Fibroblast of pulmonary artery (primary cell): ENCODE measurements around the gene LRSAM1.
A peak's percentile ranks its signal among the peaks of the same experiment; 100 is the strongest.

Source experiments
- DNase-seq: peaks from one replicate; pipeline ENCODE4 v3.0.0-alpha.2; 2010; ENCODE audit warnings: low read depth
- H3K4me3 ChIP-seq: replicated peaks from 2 replicates; pipeline ENCODE4 v1.5.1; 2011; ENCODE audit warnings: low read depth, mild to moderate bottlenecking, control low read depth, low read length, moderate library complexity
- TF ChIP-seq, protein P1 (sequence below): IDR thresholded peaks from 2 replicates; pipeline ENCODE4 v1.5.1; 2011; ENCODE audit warnings: mild to moderate bottlenecking, control low read depth, low read length, inconsistent platforms; ENCODE audit errors: missing control alignments

The LRSAM1 gene

DNA sequence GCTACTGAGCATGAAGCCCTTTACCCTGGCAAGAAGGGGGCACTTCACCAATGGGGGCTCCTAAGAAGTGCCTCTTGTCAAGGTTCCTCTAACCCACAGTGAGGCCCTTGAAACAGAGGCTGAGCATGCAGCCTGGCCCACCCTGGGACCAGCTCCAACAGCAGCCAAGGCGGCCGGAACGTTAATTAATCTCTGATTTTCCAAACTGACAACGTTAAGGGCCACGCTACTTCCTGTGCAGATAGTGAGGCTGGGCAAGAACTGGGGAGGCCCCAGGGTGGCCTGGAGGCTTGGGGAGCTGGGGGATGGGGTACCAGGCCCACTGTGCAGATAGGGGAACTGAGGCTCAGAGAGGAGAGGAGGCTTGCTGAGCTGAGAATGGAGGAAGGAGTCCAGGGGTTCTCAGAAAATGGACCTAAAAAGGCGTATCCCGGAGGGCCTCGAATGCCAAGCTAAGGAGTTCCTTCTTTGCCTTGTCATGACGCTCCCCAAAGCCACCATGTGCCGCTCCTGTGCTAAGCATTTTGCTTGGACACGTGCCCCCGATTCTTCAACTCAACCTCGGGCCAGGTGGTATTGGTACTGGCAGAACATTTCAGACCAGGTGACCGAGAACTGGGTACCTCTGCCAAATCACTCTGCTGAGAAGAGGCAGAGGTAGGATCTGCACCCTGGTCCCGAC, 88.8 kb downstream of the LRSAM1 start:
- H3K4me3 ChIP-seq, result no peak overlapping the region
- DNase-seq, result no peak
- TF ChIP-seq, protein P1, sequence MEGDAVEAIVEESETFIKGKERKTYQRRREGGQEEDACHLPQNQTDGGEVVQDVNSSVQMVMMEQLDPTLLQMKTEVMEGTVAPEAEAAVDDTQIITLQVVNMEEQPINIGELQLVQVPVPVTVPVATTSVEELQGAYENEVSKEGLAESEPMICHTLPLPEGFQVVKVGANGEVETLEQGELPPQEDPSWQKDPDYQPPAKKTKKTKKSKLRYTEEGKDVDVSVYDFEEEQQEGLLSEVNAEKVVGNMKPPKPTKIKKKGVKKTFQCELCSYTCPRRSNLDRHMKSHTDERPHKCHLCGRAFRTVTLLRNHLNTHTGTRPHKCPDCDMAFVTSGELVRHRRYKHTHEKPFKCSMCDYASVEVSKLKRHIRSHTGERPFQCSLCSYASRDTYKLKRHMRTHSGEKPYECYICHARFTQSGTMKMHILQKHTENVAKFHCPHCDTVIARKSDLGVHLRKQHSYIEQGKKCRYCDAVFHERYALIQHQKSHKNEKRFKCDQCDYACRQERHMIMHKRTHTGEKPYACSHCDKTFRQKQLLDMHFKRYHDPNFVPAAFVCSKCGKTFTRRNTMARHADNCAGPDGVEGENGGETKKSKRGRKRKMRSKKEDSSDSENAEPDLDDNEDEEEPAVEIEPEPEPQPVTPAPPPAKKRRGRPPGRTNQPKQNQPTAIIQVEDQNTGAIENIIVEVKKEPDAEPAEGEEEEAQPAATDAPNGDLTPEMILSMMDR, result no peak

DNA sequence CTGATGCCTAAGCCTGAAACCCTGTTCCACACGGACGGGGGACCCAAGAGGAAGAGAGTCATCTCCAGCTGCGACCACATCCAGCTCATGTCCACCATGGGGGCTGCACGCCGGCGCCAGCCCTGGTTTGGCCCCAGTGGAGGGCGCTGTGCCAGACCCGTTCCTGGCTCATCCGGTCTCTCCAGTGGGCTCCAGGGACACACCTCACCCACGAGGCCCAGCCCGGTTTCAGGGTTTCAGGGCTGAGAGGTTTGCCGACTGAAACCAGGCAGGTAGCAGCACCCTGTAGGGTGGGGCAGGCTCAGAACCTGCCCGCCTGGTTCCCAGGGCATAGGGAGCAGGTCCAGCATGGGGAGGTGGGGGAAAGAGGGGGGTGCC, 89.3 kb downstream of the LRSAM1 start:
- H3K4me3 ChIP-seq, result no peak overlapping the region
- no peak for DNase-seq
- TF ChIP-seq, protein P1, result no peak

- DNase-seq, result no peak
- TF ChIP-seq, protein P1, result no peak
- no peak overlapping the region for H3K4me3 ChIP-seq
Observed at GRCh38 chr9:127541176-127541575, 89.9 kb downstream of the LRSAM1 start.

- no peak overlapping the region for H3K4me3 ChIP-seq
- TF ChIP-seq, protein P1, result no peak
- peak; percentile 73 for DNase-seq
Observed at GRCh38 chr9:127541865-127542264, 90.6 kb downstream of the LRSAM1 start.

DNA sequence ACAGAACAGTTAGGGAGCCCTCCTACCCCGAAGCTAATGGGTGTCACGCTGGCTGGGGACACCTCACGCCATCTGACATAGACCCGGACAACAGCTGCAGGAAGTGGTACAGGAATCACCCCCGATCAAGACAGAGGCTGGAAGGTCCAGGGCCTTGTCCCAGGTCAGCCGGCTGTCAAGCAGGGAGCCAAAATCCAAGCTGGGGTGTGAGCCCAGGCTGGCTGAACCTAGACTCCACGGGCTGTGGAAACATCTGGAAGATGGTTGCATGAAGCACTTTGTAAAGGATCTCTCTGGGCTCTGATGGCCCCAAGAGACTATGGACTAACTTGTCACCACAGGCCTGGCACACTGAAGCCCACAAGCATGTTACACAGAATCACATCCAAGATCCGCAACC, 91.9 kb downstream of the LRSAM1 start:
- no peak overlapping the region for H3K4me3 ChIP-seq
- TF ChIP-seq, protein P1, result no peak
- no peak for DNase-seq

GRCh38 chr9:127543973-127544533, 92.7 kb downstream of the LRSAM1 start:
- TF ChIP-seq, protein P1, result no peak
- H3K4me3 ChIP-seq, result no peak overlapping the region
- DNase-seq, result no peak
